HG03571 (cell line): Measurements from ENCODE around the gene DIP2C.
"Not testable (repeated sequence)": the region's sequence is repeated elsewhere in the genome, so short reads cannot be mapped to it uniquely, and the experiment has no call there.

Experiments used
- ATAC-seq: cut with Tn5 transposase; IDR thresholded peaks from one replicate; pipeline ENCODE4 v1.9.1; 2021; ENCODE audit not compliant: unreplicated experiment

The DIP2C gene

DNA sequence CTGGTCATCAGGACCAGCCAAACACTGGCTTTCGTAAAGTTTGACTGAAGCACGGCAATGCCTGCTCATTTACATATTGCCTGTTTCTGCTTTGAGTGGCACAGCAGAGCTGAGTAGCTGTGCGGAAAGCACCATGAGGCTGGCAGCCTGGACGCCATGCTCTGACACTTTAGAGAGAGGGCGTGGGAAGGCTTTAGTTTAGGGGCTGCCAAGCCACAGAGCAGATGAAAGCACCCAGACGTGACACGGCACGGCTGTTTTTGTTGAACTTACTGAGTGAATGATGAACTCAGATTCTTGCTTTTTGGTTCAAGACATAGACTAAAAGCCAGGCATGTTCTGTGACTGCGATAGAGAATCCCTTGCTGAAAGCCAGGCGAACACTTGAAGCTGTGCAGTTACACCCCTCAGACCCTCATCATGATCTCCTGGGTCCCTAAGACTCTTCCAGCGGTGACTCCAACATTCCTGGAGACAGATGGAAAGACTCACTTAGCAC is 372.1 kb downstream of the DIP2C start:
- ATAC-seq: peak; percentile 96

DNA sequence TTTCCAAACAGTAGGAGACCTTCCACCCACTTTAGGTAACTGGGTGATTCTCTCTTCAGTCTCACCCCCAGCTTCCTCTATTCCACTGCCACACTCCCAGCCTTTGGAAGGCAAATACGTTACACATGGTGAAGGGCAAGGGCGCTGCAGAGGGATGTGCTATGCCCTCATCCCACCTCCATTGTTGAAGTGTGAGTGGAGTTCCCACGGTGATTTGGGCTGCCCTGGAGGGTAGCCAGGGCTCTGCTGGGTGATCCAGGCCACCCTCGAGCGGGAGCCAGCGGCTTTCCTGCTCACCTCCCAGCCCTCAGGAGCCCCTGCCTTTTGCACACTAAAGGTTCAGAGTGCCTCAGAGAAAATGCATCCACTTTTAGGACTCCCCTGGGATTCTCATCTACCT is 373.1 kb downstream of the DIP2C start:
- no peak for ATAC-seq

DNA sequence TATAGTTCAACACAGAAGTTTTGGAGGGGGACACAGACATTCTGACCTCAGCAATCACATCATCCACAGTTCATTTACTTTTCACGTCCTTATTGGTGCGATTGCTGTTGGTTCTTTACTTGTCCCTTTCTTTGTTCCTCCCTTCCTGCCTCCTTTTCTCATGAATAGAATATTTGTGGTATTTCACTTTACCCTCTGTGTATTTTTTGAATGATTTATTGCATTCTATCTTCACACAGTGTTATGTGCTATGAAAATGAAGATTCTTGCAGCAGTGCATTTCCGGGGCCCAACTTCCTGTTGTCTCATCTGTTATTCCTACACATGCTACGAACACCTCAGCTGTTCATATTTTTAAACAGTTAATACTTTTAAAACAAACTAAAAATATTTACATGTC is 374.6 kb downstream of the DIP2C start:
- ATAC-seq: no peak

GRCh38 chr10:314381-314780 is 375.1 kb downstream of the DIP2C start:
- no peak for ATAC-seq

DNA sequence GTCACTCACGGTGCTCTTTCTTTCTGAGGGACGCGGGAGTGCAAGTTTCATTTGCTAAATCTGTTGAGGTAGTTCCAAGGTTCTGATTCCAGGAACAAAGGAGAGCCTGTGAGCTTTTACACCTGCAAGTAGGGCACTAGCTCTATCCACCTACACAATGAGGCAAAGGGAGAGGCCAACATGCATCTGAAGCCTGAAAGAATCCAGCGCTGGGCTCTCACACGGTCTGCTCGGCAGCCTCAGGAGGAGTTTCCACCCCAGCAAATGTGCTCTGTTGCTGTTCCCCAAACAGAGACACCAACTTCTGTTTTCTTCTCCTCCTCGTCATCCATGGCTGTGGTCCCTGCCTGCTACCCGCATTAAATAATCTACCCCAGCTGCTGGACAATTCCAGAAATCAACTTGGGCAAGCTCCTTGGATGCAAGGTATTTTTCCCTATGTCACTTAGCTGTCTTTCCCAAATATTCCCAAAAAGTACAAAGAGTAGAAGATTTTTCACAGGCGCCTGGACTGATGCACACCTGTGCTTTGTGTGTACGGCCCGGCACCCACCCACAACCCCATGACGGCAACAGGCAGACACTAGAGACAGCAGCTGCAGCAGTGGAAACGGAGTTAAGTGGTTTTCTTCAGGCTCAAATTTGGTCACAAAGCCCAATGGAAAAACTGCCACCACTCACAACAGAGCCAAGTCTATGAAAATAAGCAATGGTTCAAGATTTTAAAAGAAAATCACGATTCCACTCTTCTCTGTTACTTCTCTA is 377.4 kb downstream of the DIP2C start:
- no peak for ATAC-seq

- no peak for ATAC-seq
Observed at GRCh38 chr10:310976-311639, 378.4 kb downstream of the DIP2C start.

- no peak for ATAC-seq
Observed at GRCh38 chr10:310371-310770, 379.1 kb downstream of the DIP2C start.

- ATAC-seq: no peak
Observed at GRCh38 chr10:308572-309085, 380.8 kb downstream of the DIP2C start.

- no peak for ATAC-seq
Observed at GRCh38 chr10:308101-308500, 381.4 kb downstream of the DIP2C start.

- ATAC-seq: no peak
Observed at GRCh38 chr10:307659-308058, 381.8 kb downstream of the DIP2C start.

- ATAC-seq: no peak
Observed at GRCh38 chr10:306675-307185, 382.7 kb downstream of the DIP2C start.

- no peak for ATAC-seq
Observed at GRCh38 chr10:306007-306674, 383.3 kb downstream of the DIP2C start.

- ATAC-seq: no peak
Observed at GRCh38 chr10:305034-305433, 384.4 kb downstream of the DIP2C start.

DNA sequence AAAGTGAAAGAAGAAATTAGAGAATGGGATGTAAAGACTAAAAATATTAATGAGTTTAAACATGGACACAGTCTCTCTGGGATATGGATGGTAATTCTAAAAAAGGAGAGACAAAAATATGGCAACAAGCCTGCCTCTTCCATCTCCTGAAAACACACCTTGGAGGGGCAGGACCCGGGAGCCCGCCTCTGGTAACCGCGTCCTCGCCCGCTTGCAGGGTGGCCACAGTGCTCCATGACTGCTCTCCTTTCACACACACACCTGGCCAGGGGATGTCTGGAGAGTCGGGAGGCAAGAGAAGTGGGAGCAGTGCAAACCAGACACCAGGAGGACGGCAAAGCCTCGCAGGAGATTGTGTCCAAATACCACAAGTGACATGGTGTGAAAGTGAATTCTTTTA is 387.9 kb downstream of the DIP2C start:
- no peak for ATAC-seq

- not testable (repeated sequence) for ATAC-seq
Observed at GRCh38 chr10:300580-300979, 388.9 kb downstream of the DIP2C start.

DNA sequence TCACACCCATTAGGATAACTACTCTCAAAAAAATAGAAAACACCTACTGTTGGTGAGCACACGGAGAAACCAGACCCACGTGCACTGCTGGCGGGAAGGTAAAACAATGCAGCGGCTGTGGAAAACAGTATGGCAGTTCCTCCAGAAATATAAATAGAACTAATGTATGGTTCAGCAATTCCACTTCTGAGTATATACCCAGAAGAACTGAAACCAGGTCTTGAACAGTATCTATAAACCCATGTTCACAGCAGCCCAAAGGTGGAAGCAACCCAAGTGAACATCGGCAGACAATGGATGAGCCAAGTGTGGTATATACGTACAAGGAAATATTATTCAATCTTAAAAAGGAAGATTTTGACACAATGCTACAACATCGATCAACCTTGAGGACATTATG is 389.5 kb downstream of the DIP2C start:
- no peak for ATAC-seq

DNA sequence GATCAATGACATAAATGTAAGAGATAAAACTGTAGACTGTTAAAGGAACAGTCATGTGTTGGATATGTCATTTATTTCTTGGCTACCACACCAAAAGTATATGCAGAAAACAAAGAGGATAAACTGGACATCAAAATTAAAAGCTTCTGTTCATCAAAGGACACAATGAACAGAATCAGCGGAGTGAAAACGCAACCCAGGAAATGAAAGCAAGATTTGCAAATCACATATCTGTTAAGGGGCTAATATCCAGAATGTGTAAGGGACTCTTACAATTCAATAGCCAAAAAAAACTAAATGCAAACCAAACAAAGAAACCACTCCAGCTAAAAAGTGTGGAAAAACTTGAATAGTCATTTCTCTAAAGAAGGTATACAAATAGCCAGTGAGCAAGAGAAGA is 390.0 kb downstream of the DIP2C start:
- no peak for ATAC-seq

GRCh38 chr10:298033-298432 is 391.4 kb downstream of the DIP2C start:
- ATAC-seq: no peak

GRCh38 chr10:297567-297966 is 391.9 kb downstream of the DIP2C start:
- no peak for ATAC-seq

GRCh38 chr10:293636-294035 is 395.8 kb downstream of the DIP2C start:
- ATAC-seq: no peak

GRCh38 chr10:290026-290725 is 399.3 kb downstream of the DIP2C start:
- no peak for ATAC-seq
